ENCODE results near the gene PRDM16.

Gene PRDM16

DNA sequence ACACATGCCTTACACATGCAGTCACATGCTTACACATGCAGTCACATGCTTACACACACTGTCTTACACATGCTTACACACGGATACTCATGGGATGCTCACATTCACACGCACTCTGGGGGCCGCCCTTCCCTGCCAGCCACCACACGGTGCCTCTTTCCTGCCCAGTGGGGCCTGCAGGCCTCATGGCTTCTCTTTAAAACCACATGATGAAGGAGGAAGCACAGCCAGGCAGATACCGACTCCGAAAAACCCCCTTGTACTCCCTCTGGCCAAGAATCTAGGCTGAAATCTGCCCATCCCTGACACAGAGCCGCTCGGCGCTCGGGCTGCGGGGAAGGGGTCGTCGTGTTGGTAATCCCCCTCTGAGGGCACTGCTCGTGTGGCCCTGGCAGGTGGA, 113.0 kb downstream of the PRDM16 start:
- DNase-seq = no peak

DNA sequence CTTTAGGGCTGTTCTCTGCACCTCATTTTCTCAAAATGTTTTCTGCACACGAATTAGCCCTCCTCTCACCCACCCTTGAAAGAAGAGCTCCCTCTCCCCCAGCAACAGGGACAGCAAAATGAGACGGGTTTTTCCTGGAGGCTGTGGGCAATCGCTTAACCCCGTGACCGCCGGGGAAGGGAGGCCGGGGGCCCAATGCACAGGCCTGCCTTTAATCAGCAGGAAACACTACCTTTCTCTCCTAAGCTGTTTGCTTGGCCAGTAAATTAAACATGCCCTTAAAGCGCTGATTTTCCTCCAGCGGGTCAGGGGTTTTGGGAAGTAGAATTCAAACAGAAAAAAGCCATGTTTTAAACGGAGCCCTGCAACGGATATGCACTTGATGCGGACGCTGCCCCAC, 114.4 kb downstream of the PRDM16 start:
- no peak for DNase-seq

- no peak for DNase-seq
Observed at GRCh38 chr1:3183813-3184212, 114.8 kb downstream of the PRDM16 start.

DNA sequence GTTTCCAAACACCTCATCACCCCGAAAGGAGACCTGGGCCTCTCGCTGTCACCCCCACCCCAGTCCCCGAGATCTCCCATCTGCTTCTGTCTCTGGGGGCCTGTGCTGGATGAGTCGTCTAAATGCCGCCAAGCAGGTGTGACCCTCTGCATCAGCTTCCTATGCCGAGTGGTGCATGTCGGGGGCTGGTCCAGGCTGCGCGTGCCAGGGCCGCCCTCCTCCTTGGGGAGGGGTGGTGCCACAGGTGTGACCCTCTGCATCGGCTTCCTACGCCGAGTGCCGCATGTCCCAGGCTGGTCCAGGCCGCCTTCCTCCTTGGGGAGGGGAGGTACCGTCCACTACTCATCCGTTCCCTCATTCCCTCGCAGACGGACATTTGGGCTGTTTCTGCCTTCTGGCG, 115.7 kb downstream of the PRDM16 start:
- DNase-seq = no peak

DNA sequence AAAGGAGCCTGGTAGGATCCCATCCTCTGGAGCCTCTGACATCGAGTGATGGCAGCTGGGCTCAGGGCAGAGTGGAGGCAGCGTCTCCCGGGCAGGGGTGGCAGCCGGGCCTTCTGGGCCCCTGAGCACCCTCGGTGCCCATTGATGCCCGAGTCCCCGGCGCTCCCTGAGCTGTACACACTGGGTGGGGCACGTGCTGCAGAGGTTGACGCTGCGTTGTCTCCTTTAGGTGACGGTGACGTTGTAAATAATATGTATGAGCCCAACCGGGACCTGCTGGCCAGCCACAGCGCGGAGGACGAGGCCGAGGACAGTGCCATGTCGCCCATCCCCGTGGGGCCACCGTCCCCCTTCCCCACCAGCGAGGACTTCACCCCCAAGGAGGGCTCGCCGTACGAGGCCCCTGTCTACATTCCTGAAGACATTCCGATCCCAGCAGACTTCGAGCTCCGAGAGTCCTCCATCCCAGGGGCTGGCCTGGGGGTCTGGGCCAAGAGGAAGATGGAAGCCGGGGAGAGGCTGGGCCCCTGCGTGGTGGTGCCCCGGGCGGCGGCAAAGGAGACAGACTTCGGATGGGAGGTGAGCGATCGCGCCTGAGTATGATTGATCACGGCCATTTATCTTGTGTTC, 117.0 kb downstream of the PRDM16 start:
- DNase-seq = no peak

- peak; percentile 50 for DNase-seq
Observed at GRCh38 chr1:3186526-3186921, 117.5 kb downstream of the PRDM16 start.

GRCh38 chr1:3187415-3188149, 118.6 kb downstream of the PRDM16 start:
- DNase-seq = no peak

GRCh38 chr1:3188150-3188971, 119.4 kb downstream of the PRDM16 start:
- DNase-seq = no peak

DNA sequence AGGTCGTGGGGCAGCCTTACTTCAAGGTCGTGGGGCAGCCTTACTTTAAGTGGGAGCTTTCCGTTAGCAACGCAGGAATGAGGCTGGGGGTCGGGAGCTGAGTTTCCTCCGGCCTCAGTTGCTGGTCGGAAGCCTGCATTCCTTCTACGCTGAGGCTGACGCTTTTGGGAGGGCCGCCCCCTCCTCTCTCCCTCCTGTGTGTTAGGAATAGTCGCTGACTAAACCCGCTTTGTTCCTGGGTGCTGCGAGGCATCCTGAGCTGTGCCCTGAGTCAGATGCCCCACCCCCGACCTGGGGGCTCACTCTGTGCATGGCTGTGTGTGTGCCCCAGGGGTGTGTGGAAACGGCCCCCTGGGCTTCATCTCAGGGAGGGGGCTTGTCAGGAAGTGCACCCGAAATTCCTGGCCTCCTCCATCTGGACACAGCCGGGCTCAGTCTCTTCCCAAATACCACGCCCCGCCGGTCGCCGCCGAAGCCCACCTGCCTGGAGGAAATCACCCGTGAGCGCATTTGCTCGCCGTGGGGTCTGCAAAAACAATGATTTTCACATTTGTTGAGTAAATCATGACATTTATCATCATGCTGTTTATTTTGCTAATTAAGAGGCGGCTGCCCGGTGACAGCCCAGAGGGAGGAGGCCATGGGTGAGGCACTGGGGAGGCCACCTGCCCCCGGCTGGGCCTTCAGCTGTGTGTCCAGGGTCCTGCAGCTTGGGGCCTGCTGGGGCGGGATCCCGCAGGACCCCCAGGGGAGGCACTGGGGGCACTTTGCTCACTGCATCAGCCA, 121.4 kb downstream of the PRDM16 start:
- DNase-seq = no peak

DNA sequence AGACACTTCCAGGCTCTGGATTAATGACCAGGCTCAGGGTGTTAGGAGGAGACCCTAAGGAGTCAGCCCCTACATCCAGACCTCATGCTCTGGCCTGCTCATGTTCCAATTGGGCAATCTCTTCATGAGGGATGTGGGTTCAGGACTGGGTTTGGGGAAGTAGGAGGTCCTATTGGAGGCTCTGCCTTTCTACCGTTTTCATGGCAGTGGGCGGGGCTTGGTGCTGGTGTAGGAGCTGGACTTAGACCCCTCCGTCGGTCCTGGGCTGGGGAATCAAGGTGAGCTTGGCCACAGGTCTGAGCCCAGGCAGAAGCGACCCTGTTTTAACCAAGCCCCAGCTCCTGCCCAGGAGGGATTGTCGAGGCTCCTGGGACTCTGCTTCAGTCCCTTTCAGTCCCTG, 123.4 kb downstream of the PRDM16 start:
- no peak for DNase-seq

DNA sequence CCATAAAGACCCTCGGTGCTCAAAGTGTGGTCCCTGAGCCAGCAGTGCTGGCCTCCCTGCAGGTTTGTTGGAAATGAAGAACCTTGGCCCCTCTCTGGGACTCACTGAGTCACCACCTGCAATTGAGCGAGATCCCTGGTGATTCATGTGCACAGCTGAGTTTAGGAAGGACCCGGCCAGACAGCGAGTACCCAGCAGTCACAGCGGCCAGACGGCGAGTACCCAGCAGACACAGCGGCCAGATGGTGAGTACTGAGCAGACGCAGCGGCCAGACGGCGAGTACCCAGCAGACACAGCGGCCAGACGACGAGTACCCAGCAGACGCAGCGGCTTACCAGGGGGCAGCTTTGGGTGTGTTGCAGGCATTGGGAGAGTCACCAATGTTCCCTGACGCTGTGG, 123.8 kb downstream of the PRDM16 start:
- no peak for DNase-seq

GRCh38 chr1:3193811-3194210, 124.8 kb downstream of the PRDM16 start:
- DNase-seq = no peak

DNA sequence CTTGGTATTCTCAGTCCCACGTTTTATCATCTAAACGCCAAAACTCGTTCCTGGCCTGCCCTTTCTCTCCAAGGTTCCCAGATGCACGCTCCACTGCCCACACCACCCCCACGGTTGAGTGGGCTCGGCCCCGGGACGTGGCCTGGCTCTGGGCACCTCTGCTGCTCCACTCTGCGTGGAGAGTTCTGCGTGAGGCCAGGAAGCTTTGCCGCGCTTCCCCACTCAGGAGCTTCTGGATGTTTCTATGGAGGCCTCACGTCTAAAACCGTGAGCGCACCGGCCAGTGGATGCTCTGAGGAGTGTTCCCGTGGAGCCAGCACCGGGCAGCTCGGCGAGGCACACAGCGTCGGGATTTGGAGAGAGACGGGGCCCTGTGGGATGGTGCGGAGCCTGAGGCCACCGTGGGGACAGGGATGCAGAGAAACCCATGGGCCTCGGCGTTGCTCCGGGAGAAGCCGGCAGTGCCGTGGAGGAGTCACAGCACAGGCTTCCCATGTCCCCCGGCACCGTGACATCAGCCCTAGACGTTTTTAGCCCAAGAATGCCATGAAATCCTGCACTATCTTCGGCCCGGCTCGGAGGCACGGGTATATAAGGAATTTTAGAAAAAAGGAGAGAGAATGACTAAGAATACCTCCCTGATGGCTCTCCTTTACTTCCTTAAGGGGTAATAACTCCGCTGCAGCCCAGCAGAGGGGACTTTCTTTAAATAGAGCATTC, 125.9 kb downstream of the PRDM16 start:
- DNase-seq = no peak

- no peak for DNase-seq
Observed at GRCh38 chr1:3195480-3195815, 126.4 kb downstream of the PRDM16 start.

GRCh38 chr1:3195966-3196515, 127.0 kb downstream of the PRDM16 start:
- DNase-seq = no peak

DNA sequence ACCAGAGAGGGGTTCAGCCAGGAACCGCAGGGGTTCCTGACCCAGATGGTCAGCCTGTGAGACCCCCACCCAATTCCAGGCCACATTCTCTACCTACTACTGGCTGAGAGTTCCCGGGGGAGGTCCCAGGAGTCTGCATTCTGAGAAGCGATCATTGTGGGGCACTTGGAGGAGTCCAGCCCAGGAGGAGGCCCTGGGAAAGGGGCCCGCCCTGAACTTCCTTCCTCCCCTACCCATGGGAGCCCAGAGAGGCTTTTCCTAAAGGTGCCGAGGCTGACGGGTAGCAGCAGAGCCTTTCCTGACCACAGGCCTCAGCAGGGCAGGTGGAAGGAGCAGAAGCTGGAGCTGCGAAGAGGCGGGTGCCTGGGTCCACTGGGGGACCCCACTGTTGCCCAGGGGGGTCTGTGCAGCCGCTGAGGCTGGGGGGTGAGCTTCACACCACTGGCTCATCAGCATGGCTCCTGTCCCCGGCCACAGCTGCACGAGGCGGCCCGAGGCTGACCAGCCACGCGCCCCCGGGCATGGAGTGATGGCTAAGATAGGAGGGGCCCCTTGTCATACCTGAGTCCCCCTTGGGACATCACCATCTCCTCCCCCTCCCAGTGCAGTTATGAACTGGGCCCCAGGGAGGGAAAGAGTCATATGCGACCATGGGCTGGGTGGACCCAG, 127.7 kb downstream of the PRDM16 start:
- DNase-seq = no peak

GRCh38 chr1:3197781-3198316, 128.8 kb downstream of the PRDM16 start:
- no peak for DNase-seq

GRCh38 chr1:3198371-3199271, 129.6 kb downstream of the PRDM16 start:
- DNase-seq = no peak

DNA sequence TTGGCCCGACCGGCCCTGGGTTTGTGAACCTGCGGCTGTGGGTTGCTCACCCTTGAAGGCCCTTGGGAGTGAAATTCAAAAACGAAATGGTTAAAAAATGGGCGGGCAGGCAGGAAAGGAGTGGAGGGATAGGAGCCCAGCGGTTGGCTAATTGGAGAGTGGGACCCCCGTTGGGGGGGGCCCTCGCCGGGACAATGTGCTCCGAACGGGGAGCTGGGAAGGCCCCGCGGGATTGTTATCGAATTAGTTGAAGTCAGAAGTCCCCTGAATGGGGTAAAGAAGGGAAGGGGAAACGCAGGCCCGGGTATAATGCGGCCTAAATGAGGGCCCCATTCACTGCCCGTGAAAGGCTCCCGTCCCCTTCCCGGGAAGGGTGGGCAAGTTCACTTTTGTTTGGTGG, 135.7 kb downstream of the PRDM16 start:
- no peak for DNase-seq

- no peak for DNase-seq
Observed at GRCh38 chr1:3205815-3206214, 136.8 kb downstream of the PRDM16 start.
